Measurements from ENCODE around the gene ZNF682. TPM values are rescaled to one million over a fixed set of nuclear protein-coding genes. Genes with fewer than 3 reads are reported as not detected.

Gene ZNF682
- total RNA-seq, 2 donors from 2014 or later = 4.3 to 4.9 TPM

- no peak for DNase-seq (ENCODE audit: low spot score)
- 88% methylated on average over 9 of the region's 9 CpGs for whole genome bisulfite sequencing
- Histone ChIP-seq H3K9me3 (no peaks in the 10 kb centered on the region), H3K36me3 (no peaks in the 10 kb centered on the region), H3K4me1 (replicated peaks) (no peaks in the 10 kb centered on the region), H3K27me3 (replicated peaks; ENCODE audit: insufficient read depth) (no peaks in the 10 kb centered on the region), H3K4me3 (no peak overlapping the region), H3K27ac (no peak overlapping the region)
- intact Hi-C loops (cut with DNase I) = loop anchor here (5.0 kb wide), 1 partner anchor 423 kb away; no protein-coding TSS in a partner anchor
- no peak for TF ChIP-seq POLR2AphosphoS5 (IDR thresholded peaks at IDR 0.05)
- TF ChIP-seq, protein P1, sequence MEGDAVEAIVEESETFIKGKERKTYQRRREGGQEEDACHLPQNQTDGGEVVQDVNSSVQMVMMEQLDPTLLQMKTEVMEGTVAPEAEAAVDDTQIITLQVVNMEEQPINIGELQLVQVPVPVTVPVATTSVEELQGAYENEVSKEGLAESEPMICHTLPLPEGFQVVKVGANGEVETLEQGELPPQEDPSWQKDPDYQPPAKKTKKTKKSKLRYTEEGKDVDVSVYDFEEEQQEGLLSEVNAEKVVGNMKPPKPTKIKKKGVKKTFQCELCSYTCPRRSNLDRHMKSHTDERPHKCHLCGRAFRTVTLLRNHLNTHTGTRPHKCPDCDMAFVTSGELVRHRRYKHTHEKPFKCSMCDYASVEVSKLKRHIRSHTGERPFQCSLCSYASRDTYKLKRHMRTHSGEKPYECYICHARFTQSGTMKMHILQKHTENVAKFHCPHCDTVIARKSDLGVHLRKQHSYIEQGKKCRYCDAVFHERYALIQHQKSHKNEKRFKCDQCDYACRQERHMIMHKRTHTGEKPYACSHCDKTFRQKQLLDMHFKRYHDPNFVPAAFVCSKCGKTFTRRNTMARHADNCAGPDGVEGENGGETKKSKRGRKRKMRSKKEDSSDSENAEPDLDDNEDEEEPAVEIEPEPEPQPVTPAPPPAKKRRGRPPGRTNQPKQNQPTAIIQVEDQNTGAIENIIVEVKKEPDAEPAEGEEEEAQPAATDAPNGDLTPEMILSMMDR (IDR thresholded peaks at IDR 0.05) = no peak
- no peak for TF ChIP-seq POLR2A (IDR thresholded peaks at IDR 0.05)
Measured at GRCh38 chr19:19955208-19955607, 84.1 kb downstream of the ZNF682 start.

Small RNAs within 50 kb of the gene (small RNA-seq; reads per million reads assigned to genes)
- gene AC006539.3 = 0 reads per million in 2 donors

Other genes with a start within 250 kb of the ZNF682 start
- 10 to 100 TPM; 35.7 to 37.2 TPM for gene ZNF506, start 217.8 kb downstream of the ZNF682 start, total RNA-seq
- 10 to 100 TPM; 10.6 to 20.0 TPM for gene ZNF253, start 173.6 kb downstream of the ZNF682 start, total RNA-seq
- gene ZNF93, start 138.6 kb downstream of the ZNF682 start, total RNA-seq = 1 to 10 TPM; 6.1 to 7.6 TPM
- gene ZNF90, start 38.5 kb upstream of the ZNF682 start, total RNA-seq = 1 to 10 TPM; 4.1 to 4.5 TPM
- 1 to 10 TPM; 5.0 to 8.7 TPM for gene ZNF486, start 127.7 kb upstream of the ZNF682 start, total RNA-seq

Data from prostate gland (tissue), 2 donors.